A673 (cell line): ENCODE data around the gene DPCD. TPM values are rescaled to one million over a fixed set of nuclear protein-coding genes. Genes with fewer than 3 reads are reported as not detected.

Experiments used
- BruUV-seq: library from RNA; stranded (reverse); fragments of 400-500 nt; replicated peaks from 2 replicates; lab custom pipeline; 2021; lab: Mats Ljungman, UMichigan
- CTCF ChIA-PET: fragments of 300-600 bp; sonication (Branson Sonifier 250); formaldehyde crosslinking; loops from one replicate; lab custom pipeline; 2022; ENCODE audit warnings: antibody characterized with exemption; lab: Charles Lee
- POLR2A ChIA-PET: fragments of 300-600 bp; sonication (Branson Sonifier 250); formaldehyde crosslinking; loops from one replicate; lab custom pipeline; 2022; ENCODE audit warnings: antibody characterized with exemption; ENCODE audit not compliant: low non-redundant PET; lab: Charles Lee
- DNase-seq: peaks from one replicate; pipeline ENCODE4 v3.0.0-alpha.2; 2015; ENCODE audit warnings: low spot score
- H3K27ac ChIP-seq: fragments of 200-600 bp; sonication (generic); 2 replicates; pipeline ENCODE4 v1.5.1; 2016; ENCODE audit warnings: mixed run types, low read depth, mild to moderate bottlenecking, mixed read lengths, antibody characterized with exemption, low read length; ENCODE audit not compliant: poor library complexity, severe bottlenecking
- H3K27me3 ChIP-seq: fragments of 200-600 bp; sonication (generic); replicated peaks from 2 replicates; pipeline ENCODE4 v1.6.1; 2017; ENCODE audit warnings: mixed run types, low read depth, mild to moderate bottlenecking, mixed read lengths, antibody characterized with exemption, low read length; ENCODE audit not compliant: insufficient read depth, poor library complexity
- H3K36me3 ChIP-seq: fragments of 200-600 bp; sonication (generic); 2 replicates; pipeline ENCODE4 v1.6.1; 2016; ENCODE audit warnings: mixed run types, mild to moderate bottlenecking, mixed read lengths, antibody characterized with exemption, low read length; ENCODE audit not compliant: insufficient read depth, poor library complexity, severe bottlenecking
- H3K4me1 ChIP-seq: fragments of 200-600 bp; sonication (generic); 2 replicates; pipeline ENCODE4 v1.6.1; 2017; ENCODE audit warnings: mixed run types, mild to moderate bottlenecking, mixed read lengths, antibody characterized with exemption, low read length; ENCODE audit not compliant: insufficient read depth, poor library complexity, severe bottlenecking
- H3K4me3 ChIP-seq: fragments of 200-600 bp; sonication (generic); 2 replicates; pipeline ENCODE4 v1.5.1; 2016; ENCODE audit warnings: low read depth, mixed run types, mild to moderate bottlenecking, mixed read lengths, low read length; ENCODE audit not compliant: poor library complexity, severe bottlenecking
- H3K9me3 ChIP-seq: fragments of 200-600 bp; sonication (generic); 2 replicates; pipeline ENCODE4 v1.6.1; 2016; ENCODE audit warnings: mixed run types, low read depth, mild to moderate bottlenecking, mixed read lengths, antibody characterized with exemption, low read length; ENCODE audit not compliant: poor library complexity, severe bottlenecking
- CTCF ChIP-seq: fragments of 300-800, 200-600 bp; sonication (generic); conservative IDR thresholded peaks from 2 replicates; pipeline ENCODE4 v1.5.1; 2017; ENCODE audit warnings: low read depth, mild to moderate bottlenecking, antibody characterized with exemption, low read length, moderate library complexity, mixed read lengths
- EZH2 ChIP-seq: fragments of 200-600 bp; sonication (generic); IDR thresholded peaks from 2 replicates; pipeline ENCODE4 v1.6.1; 2017; ENCODE audit warnings: borderline replicate concordance, low read depth, mild to moderate bottlenecking, mixed read lengths, antibody characterized with exemption, low read length; ENCODE audit not compliant: poor library complexity, severe bottlenecking
- intact Hi-C: fragments of 100-400 bp; cut with micrococcal nuclease; formaldehyde crosslinking; loops from one replicate; pipeline ENCODE4 v1.10.0; 2022; ENCODE audit not compliant: unreplicated experiment
- total RNA-seq: library from RNA; stranded (reverse); gene quantifications from 2 replicates; pipeline ENCODE4 v1.2.3, GENCODE V29; 2021

The DPCD gene
- total RNA-seq, 1 experiment from 2014 or later: 32.5 TPM

DNA sequence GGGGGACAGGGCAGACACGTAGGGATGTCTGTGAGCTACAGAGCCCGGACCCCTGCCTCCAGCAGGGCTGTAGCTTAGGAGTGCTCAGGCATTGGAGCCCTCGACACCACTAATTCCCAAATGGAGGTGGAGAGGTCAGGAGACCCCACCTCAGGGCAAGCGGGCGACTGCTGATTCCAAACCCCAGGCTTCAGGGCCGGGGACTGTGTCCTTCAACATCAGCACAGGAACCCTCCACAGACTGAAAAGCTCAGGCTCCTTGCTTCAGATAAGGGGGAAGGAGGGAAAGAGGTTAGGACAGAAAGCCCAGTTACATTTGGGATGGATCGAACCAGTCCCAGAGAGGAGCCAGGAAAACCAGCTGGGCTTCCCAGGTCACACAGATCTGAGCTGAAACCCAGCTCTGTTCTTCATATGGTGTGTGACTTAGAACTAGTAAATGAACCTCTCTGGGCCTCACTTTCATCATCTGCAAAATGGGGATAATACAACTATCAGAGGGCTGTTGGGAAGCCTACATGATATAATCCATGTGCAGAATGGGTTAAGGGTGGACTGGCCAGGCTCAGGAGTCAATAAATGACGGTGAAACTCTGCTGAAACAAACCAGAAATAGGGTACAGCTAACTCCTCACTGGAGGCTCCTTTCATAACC lies 16.7 kb upstream of the DPCD start:
- no TSS peak for BruUV-seq
- H3K27ac ChIP-seq: no peak overlapping the region
- H3K4me1 ChIP-seq: peaks cover 28% of the 10 kb centered on the region
- peaks cover 2% of the 10 kb centered on the region for H3K27me3 ChIP-seq
- DNase-seq: no peak
- no peak overlapping the region for H3K4me3 ChIP-seq
- intact Hi-C loops: loop anchor here (5.0 kb wide), 2 partner anchors 269 to 409 kb away; no protein-coding TSS in a partner anchor
- no peak for TF ChIP-seq EZH2
- no peak for TF ChIP-seq CTCF
- ChIA-PET POLR2A (no interaction called here), CTCF (interaction anchor here (0.6 to 1.7 kb wide), 4 partner anchors 127 to 358 kb away, joined by 3 to 21 read pairs (median 4); no protein-coding TSS in a partner anchor)
- peaks cover 8% of the 10 kb centered on the region for H3K9me3 ChIP-seq
- no peaks in the 10 kb centered on the region for H3K36me3 ChIP-seq

GRCh38 chr10:101572126-101572525 lies 16.0 kb upstream of the DPCD start:
- Histone ChIP-seq H3K4me3 (no peak overlapping the region), H3K4me1 (peaks cover 28% of the 10 kb centered on the region), H3K36me3 (no peaks in the 10 kb centered on the region), H3K9me3 (peaks cover 8% of the 10 kb centered on the region), H3K27ac (no peak overlapping the region), H3K27me3 (no peaks in the 10 kb centered on the region)
- TF ChIP-seq EZH2 (no peak), CTCF (no peak)
- DNase-seq: no peak
- CTCF ChIA-PET: interaction anchor here (0.7 kb wide), 1 partner anchor 359 kb away, joined by 3 read pairs; no protein-coding TSS in a partner anchor
- intact Hi-C loops: loop anchor here (5.0 kb wide), 2 partner anchors 270 to 410 kb away; no protein-coding TSS in a partner anchor
- no TSS peak for BruUV-seq
- POLR2A ChIA-PET: no interaction called here

DNA sequence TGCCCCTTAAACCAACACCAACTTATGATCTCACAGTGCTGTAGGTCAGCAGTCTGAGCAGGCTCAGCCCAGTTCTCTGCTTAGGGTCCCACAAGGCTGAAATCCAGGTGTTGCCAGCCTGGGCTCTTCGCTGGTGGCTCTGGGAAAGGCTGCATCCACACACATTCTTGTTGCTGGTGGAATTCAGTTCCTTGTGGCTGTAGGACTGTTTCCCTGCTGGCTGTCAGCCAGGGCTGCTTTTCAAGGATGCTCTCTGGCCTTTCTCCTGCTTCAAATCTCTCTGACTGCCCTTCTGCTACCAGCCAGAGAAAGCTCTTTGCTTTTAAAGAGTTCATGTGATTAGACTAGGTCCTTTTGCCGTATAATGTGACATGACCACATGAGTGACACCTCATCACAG lies 15.3 kb upstream of the DPCD start:
- Histone ChIP-seq H3K4me3 (no peak overlapping the region), H3K27ac (no peak overlapping the region), H3K9me3 (peaks cover 8% of the 10 kb centered on the region), H3K27me3 (no peaks in the 10 kb centered on the region), H3K4me1 (peaks cover 28% of the 10 kb centered on the region), H3K36me3 (no peaks in the 10 kb centered on the region)
- intact Hi-C loops: loop anchor here (5.0 kb wide), 2 partner anchors 270 to 410 kb away; no protein-coding TSS in a partner anchor
- ChIA-PET POLR2A (no interaction called here), CTCF (no interaction called here)
- TF ChIP-seq CTCF: no peak
- TF ChIP-seq EZH2: no peak
- DNase-seq: no peak
- no TSS peak for BruUV-seq
